ENCODE measurements around the gene PIP5K1C.

Gene PIP5K1C

DNA sequence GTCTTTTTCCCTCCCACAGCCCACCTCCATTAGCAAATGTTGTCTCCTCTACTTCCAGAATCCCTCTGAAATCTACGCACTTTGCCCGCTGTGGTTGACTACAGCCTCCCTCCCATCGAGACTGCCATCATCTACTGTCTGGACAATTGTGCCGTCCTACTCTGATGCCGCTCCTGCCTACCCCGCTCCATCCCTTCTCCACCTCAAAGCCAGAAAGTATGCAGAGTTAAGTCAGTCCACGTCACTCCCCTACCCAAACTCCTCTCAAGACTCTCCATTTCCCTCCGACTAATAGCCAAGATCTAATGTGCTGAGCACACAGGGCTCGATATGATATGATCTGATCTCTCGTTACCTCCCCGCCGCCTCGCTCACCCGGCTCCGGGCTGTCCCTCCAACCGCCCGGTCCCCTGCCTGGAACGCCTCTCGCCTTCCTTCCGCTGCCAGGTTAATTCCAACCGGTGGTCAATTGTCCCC lies 74.2 kb downstream of the PIP5K1C start:
- DNase-seq (ENCODE audit: low read depth), result no peak

DNA sequence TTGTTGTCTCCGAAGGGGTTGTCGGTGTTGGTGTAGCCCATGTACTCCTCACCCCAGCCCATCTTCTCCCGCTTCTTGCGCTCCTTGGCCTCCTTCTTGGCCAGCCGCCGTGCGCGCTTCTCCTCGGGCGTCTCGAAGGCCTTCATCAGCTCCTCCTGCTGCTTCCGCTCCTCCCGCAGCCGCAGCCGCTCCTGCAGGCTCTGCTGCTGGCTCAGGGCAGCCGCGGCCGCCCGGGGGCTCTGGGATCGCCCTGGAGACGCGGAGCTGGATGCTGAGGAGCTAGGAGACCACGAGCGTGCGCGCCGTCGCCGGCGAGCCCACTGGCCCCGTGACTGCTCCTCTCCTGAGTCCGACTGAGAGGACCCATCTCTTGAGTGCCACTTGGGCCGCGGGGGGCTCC lies 76.6 kb downstream of the PIP5K1C start:
- no peak for DNase-seq (ENCODE audit: low read depth)

DNA sequence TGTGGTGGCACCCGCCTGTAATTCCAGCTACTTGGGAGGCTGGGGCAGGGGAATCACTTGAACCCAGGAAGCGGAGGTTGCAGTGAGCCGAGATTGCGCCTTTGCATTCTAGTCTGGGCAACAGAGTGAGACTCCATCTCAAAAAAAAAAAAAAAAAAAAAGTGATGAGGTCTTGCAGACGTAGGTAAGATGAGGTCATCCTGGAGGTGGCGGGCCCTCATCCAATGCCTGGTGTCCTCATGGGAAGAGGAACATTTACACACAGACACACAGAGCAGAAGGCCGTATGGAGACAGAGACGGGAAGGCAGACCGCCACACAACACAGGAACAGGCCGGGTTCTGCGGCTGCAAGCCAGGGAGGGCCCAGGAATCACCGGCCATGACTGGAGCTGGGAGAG lies 78.0 kb downstream of the PIP5K1C start:
- DNase-seq (ENCODE audit: low read depth), result no peak

DNA sequence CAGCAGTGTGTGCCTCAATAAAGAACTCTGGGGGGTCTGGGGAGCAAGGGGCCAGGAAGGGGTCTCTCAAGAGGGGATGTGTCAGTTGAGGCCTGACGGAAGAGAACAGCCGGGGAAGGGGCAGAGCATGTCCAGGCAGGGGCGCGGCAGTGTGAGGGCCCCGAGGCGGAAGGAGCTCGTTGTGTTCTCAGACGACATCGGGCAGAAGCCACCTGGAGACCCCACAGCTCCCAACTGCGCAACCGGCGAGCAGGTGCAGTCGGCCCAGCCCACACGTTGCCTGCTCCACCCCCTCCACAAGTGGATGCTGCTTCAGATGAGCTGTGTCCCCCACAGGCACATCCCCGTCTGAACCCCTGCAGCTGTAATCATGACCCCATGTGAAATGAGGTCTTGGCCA lies 78.6 kb downstream of the PIP5K1C start:
- DNase-seq (ENCODE audit: low read depth), result no peak

DNA sequence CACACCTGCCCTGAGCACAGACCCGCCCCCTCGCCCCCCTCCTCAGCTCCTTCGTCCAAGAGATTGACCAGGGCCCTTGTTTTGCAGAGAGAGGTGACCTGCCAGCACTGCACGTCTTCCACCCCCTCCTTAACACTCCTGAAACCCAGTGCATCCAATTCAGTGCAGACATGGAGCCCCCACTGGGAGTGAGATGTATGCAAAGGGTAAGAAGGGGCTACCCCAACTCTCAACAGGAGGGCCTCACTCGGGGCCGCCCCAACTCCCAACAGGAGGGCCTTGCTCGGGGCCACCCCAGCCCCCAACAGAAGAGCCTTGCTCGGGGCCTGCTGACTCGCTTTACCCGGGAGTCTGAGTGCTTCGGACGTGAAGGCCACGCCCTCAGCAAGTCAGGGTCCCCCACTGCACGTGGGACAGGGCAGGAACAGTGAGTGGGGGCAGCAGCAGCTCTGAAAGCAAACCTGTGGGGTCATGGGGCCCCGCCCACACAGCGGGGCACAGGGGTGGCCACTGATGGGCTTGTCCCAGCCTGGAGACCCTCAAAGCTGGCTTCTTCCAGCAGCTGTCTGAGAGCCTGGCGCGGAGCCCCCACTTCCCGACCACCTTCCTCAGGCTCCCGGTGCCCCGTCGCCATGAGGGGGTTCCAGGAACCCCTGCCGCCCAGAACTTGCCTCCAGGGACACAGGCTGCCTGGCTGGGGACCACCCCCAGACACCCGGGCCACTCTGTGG lies 79.3 kb downstream of the PIP5K1C start:
- no peak for DNase-seq (ENCODE audit: low read depth)

DNA sequence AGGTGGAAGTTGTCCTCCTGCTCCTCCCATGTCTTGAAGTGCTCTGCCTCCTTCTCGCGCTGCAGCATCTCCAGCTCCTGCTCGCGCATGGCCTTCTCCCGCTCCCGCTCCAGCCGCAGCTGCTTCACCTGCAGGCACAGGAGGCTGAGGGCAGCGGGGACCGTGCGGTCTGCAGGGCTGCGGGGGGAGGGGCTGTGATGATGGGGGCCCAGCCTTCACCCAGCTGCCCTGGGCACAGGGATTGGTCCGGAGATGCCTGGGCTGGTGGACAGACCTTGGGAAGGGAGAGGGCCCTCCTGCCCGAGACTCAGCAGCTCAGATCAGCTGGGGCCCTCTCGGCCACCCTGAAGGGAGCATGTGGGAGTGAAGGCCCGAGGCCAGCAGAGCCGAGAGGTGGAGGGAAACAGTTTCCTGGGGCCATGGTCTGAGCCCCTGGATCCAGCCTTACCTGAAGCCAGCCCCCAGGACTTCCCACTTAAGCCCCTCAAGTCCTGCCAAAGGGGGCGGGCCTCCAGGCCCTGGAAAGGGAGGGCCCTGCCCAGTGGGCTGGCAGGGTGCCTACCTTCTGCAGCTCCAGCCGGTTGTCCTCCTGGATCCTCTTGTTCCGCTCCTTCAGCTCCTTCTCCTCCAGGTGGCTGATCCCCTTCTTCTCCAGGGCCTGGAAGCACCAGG lies 80.0 kb downstream of the PIP5K1C start:
- no peak for DNase-seq (ENCODE audit: low read depth)

DNA sequence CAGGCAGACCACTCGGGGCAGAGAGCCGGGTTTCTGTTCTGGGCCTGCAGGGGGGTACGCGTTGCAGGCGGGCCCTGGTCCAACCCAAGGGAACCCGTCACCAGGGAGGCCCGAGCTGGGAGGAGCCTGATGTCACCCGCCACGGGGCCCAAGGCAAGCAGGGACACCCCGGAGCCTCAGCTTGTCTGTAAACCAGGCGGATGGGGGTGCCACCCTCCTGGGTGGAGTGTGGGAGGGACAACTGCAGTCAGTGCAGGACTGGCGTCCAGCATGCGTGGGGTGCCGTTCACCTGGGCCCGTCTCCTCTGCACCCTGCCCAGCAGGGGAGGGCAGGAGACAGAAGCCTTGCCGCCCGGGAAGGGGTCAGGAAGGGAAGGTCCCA lies 80.6 kb downstream of the PIP5K1C start:
- DNase-seq (ENCODE audit: low read depth), result no peak

DNA sequence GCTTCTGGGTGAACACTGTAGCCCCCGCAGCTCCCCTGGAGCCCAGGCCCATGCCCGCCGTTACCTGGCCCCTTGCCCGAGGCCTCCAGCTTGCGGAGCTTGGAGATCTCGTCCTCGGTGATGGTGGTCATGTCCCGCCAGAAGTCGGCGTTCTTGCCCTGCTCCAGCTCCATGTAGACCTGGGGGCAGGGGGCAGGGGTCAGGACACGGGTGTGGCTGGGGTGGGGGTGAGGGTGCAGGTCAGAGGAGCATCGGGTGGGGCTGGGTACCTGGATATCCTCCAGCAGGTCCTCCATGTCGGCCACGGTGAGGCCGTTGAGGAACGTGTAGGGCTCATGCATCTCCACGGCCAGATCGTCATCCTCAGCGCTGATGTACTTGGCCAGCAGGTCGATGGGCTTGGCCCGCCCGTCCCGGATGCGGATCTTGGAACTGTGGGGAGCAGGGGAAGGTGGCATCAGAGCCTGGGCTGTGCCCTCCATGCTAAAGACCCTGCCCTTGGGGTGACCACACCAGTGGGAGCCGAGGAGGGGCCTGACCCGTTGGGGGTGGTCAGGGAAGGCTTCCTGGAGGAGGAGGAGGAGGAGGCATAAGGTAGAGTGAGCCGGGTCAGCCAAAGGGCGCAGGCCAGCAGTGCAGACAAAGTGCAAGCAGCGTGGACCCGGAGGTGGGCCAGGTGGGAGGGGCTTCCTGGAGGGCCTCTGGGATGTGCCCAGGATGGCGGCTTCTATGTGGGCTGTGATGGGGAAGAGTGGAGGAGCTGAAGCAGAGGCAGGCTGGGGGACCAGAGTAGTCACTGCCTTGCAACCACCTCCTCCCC lies 81.2 kb downstream of the PIP5K1C start:
- DNase-seq (ENCODE audit: low read depth), result no peak

DNA sequence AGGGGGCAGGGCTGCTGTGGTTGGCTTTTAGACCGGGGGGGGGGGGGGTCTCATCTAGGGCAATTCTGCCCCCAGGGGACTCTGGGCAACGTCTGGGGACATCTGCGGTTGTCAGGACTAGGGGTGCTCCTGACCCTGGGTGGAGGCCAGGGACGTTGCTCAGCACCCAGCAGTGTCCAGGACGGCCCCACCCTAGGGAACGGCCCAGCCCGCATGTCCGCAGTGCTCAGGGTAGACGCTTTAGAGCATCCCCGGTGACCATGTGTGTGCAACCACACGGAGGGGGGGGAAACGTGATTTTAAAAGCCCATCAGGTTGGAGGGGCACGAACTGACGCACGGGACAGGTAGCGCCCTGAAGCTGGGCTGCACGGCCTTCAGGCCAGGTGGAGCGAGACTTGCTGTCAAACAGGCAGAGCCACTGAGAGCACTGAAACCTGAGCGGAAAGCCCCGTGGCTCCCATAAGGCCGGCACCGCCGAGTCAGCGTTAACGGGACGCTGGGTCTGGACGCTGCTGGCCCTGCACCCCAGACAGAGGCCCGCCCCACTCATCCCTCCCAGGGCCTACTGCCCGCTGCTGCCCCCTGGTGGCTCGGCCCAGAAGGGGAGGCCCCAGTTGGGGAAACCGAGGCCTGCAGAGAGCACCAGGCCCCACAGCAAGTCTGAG lies 82.0 kb downstream of the PIP5K1C start:
- no peak for DNase-seq (ENCODE audit: low read depth)

DNA sequence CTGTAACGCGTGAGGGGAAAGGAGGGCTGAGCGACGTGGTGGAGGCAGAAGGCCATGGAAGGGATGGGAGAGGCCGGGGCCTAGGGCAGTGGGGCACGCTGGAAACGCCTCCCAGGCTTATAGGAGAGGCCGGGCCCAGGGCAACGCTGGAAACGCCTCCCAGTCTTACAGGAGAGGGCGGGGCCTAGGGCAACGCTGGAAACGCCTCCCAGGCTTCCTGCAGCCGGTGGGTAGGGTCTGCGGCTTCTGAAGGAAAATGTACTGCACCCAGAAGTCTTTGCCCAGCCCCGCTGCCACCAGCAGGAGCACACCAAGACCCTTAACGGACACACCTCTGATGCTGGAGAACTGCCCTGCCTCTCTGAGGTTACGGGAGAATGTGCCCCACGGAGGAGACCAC lies 82.8 kb downstream of the PIP5K1C start:
- no peak for DNase-seq (ENCODE audit: low read depth)

DNA sequence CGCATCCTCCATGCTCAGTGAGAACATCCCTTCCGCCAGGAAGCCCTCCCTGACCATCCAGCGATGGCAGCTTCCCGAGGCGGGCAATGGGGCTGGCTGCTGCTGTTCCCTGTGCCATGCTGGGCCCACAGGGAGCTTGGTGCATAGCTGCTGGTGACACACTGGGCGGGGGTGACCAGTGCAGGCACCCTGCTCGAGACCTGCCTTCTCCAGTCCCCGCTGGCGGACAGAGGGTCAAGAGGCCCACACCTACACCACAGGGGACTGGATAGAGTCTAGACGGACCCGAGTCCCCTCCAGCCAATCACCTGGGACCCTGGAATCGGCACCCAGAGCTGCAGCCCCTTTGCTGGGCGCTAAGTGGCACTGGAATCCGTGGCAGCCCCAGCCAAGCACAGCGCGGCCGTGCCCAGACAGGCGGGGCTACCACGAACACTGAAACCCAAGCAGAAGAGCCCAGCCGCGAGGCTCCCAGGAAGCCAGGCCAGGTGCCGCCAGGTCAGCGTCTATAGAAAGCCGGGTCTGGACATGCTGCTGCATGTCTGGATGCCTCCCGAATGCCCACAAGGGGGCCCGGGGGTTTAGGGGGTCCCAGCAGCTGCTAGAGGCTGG lies 84.6 kb downstream of the PIP5K1C start:
- no peak for DNase-seq (ENCODE audit: low read depth)

DNA sequence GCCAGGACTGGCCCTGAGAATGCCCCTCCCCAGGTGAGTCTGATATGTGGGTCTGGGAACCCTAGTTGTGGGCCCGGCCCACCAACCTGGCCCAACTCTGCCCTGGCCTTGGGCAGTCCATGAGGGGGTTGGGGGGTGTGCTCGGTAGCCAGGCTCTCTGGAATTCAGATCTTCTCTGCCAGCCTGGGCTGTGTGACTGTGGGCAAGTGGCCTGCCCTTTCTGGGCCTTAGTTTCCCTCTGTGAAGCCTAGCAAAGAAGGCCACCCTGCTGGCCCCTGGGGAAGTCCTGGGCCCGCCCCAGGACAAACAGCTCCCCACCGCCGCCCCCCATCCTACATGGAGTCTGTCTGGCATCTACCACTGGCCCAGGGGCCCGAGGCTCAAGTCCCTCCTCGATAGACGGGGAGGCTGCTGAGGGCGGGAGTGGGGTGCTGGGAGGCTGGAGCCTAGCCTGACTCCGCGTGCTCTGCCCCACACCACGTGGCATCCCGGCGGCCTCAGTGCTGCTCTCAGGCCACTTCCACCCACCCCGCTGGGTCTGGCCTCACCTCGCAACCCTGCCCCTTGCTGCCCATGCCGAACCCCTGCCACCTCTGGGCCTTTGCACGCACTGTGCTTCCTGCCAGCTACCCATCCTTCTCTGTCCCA lies 85.3 kb downstream of the PIP5K1C start:
- no peak for DNase-seq (ENCODE audit: low read depth)

DNA sequence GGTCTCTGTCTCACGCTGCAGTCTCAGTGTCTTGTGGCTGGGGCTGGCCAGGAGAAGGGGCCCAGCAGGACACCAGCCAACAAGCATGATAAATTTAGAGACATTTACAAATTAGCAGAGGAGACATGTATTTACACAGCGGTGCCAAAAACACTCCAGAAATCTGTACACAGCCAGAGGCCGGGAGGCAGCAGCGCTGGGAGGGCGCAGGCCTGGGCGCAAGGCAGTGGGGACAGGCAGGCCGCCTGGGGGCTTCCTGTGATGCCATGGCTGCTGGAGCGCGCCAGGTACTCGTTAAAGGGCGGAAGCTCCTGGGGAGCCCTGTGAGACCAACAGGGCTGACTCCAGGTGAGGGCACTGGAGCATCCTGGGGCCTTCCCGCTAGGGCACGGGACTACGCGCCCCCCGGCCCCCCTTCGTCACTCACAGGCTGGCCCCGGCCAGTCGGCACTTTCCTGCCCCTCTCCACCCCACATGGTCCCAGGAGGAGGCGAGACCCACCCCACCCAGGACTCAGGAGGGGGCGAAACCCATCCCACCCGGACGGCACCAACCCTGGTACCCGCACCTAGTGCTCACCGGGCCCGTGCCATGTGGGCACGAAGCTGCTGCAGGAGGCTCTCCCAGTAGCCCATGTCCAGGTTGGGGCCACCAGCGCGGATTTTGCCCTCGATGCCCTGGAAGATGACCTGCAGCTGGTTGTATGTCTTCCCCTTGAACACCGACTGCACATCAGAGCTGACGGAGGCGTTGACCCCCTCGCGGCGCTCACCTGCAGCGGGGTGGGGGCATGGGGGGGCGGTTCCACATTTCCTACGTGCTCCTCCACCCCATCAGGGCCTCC lies 86.2 kb downstream of the PIP5K1C start:
- DNase-seq (ENCODE audit: low read depth), result no peak

DNA sequence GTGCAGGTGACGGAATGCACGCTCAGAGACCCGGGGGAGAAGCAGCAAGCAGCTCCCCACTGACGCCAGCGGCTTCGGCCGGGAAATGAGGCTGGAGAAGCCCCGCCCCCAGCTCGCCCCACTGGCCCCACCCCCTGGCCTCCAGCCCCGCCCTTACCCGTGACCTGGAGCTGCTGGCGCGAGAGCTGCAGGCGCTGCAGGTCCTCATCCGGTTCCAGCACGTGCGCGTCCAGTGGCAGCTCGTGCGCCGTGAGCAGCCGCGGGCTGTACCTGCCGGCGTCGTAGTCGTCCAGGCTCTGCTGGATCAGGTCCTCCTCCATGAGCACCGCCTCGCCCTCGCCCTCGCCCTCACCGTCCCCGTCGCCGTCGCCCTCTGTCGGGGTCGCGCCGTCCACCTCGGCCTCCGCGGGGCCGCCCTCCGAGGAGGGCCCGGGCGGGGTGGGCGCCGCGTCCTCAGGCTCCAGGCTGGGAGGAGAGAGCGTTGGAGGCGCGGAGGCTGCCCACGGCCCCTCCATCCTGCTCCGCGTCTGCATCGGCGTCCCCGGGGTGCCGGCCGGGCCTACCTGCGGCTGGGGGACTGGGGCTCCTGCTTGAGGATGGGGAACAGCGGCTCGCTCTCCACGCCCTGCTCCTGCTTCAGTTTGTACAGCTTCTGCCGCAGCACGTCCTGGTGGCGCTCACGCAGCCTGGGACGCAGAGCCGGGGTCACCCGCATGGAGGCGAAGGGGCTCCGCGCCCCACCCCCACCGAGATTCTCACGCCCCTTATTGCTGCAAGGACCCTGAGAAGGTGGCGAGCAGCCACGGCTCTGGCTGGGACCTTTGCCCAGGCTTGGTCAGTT lies 87.1 kb downstream of the PIP5K1C start:
- DNase-seq (ENCODE audit: low read depth), result no peak

DNA sequence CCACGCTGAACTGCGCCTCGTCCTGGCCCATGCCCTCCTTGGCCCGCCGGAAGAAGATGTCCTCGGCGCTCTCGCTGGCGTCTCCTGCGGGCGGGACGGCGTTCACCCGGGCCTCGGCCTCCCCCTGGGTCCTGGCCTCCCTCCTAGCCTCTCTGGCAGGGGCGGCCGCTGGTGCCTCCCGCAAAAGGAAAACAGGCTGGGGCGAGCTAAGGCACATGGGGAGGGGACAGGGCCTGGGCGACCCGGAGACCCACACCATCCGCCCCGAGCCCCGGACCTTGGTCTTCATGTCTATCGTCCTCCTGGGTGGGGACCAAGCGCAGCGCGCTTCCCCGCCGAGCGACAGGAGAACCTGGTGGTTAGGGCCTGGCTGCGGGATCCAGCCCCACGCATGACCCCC lies 87.9 kb downstream of the PIP5K1C start:
- DNase-seq (ENCODE audit: low read depth), result no peak

DNA sequence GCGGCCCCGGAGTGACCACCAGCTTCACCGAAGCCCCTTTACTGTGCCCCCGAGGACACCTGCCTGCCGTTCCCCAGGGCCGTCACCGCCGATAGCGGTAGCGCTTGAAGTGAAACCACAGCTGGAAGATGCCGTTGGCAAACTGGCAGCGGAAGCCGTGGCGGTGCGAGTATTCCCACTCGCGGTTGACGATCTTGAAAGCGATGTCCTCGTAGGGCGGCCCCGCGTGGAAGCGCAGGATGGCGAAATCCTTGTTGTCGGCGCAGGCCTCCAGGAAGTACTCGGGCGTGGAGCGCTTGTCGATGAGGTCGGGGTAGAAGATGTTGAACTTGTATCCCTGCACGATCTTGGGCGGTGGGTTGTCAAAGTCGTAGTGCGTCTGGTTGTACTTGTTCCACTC lies 88.4 kb downstream of the PIP5K1C start:
- DNase-seq (ENCODE audit: low read depth), result no peak

DNA sequence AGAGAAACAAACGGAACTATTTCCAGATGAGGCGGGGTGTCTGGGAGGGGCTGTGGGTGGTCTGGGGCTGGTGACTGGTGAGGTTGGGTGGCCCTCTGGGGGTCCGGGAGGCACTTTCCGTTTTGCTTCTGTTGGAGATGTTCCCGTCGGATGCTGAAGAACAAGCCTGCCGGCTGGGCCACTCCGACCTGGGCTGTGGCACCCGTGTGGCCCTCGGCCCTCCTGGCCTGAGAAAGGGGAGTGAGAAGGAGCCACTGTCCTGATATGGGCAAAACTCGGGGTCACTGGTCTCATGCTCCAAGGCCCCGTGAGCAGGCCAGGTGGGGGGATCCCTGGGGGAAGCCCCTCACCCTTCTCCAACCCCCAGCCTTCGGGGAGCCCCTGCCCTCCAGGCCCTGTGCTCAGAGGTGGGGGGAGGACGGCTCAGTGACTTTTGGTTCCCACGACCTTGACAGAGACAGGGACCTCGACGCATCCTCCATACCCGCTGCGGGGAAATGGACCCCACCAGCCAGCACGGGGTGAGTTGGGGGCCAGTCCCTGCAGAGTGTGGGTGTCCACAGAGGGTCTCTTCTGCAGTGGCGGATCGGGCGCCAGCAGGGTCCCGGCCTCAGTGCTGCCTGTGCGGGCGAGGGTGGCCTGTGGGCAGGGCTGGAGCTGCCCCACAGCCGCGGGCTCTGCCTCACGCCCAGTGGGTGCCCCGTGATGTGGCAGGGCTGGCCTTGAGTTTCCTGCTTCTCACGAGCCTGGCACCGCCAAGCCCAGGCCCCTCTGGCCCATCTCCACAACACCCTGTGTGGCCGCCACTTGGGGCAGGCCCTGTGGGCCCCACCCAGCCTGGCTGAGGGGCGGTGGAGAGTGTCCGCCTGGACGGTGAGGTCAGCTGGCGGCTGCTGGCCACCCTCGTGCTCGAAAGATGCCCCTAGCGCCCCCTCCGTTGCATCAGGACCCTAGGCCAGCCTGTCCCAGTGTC lies 89.2 kb downstream of the PIP5K1C start:
- DNase-seq (ENCODE audit: low read depth), result no peak
